ENCODE measurements around the gene TMEM44. TPM values are rescaled to one million over a fixed set of nuclear protein-coding genes. Genes with fewer than 3 reads are reported as not detected.

The TMEM44 gene
- total RNA-seq, 3 donors from 2014 or later (not counting 1 experiment from before 2014, with no cell fraction given), result 2.1 to 3.0 (median 2.8) TPM

GRCh38 chr3:194584320-194584776 lies 48.9 kb downstream of the TMEM44 start:
- ATAC-seq (no peak), DNase-seq (no peak)
- Mint-ChIP-seq H3K9me3 (no peaks in the 10 kb centered on the region), H3K36me3 (no peaks in the 10 kb centered on the region), H3K27ac (peak overlapping the region; percentile 95 to 97), H3K27me3 (ENCODE audit: low read depth in 2 of 2) (no peaks in the 10 kb centered on the region), H3K4me3 (peak overlapping the region; percentile 97), H3K4me1 (peaks cover 20 to 27% of the 10 kb centered on the region in 2 donors)
- TF ChIP-seq, protein P1, sequence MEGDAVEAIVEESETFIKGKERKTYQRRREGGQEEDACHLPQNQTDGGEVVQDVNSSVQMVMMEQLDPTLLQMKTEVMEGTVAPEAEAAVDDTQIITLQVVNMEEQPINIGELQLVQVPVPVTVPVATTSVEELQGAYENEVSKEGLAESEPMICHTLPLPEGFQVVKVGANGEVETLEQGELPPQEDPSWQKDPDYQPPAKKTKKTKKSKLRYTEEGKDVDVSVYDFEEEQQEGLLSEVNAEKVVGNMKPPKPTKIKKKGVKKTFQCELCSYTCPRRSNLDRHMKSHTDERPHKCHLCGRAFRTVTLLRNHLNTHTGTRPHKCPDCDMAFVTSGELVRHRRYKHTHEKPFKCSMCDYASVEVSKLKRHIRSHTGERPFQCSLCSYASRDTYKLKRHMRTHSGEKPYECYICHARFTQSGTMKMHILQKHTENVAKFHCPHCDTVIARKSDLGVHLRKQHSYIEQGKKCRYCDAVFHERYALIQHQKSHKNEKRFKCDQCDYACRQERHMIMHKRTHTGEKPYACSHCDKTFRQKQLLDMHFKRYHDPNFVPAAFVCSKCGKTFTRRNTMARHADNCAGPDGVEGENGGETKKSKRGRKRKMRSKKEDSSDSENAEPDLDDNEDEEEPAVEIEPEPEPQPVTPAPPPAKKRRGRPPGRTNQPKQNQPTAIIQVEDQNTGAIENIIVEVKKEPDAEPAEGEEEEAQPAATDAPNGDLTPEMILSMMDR (IDR thresholded peaks at IDR 0.05), result no peak
- peak overlapping the region; percentile 95 for H3K27ac ChIP-seq (ENCODE audit: low read length)
- H3K4me3 ChIP-seq (ENCODE audit: low read length), result peak overlapping the region; percentile 97
- WGBS (ENCODE audit: insufficient coverage), result 30% methylated on average over 7 of the region's 7 CpGs
- no peaks in the 10 kb centered on the region for H3K27me3 ChIP-seq (ENCODE audit: control insufficient read depth, insufficient read depth, low read length)
- H3K36me3 ChIP-seq (ENCODE audit: control insufficient read depth, insufficient read depth, low read length), result no peaks in the 10 kb centered on the region
- intact Hi-C loops (cut with micrococcal nuclease), result no loop called here
- peaks cover 16% of the 10 kb centered on the region for H3K4me1 ChIP-seq (ENCODE audit: control insufficient read depth, insufficient read depth, low read length)
- H3K9me3 ChIP-seq (ENCODE audit: control insufficient read depth, insufficient read depth, low read length), result peaks cover 2% of the 10 kb centered on the region

DNA sequence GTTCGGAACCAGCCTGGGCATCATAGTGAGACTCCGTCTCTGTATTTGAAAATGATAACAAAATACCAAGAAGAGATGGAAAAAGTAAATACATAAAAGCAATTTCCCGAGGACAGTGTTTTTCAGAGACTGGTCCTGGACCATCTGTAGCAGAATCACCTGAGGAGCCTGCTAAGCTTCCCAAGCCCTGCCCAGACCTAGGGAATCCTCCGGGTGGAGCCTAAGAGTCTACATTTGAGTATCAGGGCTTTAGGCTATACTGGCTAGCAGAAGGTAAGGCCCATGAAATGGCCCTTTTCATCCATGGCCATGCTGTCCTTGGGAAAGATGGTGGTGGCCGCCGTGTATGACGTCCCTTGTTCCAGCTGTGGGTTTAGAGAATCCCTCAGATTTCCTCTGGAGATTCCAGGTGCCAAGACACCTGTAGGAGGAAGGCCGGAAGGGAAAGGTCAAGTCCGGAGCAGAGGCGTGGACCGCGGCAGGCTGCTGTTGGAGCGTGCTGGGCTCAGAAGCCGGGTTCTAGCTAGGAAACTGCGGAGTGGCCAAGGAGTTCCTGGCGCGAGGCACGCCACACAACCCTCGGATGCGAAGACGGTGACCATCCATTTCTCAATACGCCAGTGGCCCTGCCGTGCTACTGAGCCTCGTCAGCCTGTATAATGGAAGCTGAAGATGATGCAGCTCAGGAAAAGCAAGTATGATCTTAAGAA lies 50.9 kb downstream of the TMEM44 start:
- Histone ChIP-seq H3K27me3 (ENCODE audit: control insufficient read depth, insufficient read depth, low read length) (no peaks in the 10 kb centered on the region), H3K36me3 (ENCODE audit: control insufficient read depth, insufficient read depth, low read length) (no peaks in the 10 kb centered on the region), H3K27ac (ENCODE audit: low read length) (no peak overlapping the region), H3K9me3 (ENCODE audit: control insufficient read depth, insufficient read depth, low read length) (peaks cover 2% of the 10 kb centered on the region), H3K4me3 (ENCODE audit: low read length) (no peak overlapping the region), H3K4me1 (ENCODE audit: control insufficient read depth, insufficient read depth, low read length) (peaks cover 16% of the 10 kb centered on the region)
- Mint-ChIP-seq H3K9me3 (no peaks in the 10 kb centered on the region), H3K27me3 (ENCODE audit: low read depth in 2 of 2) (peaks cover 0 to 3% of the 10 kb centered on the region in 2 donors), H3K4me3 (peak overlapping the region; percentile 72), H3K36me3 (no peaks in the 10 kb centered on the region), H3K4me1 (peaks cover 19 to 27% of the 10 kb centered on the region in 2 donors), H3K27ac (peak overlapping the region in 1 of 2 donors; percentile 59)
- intact Hi-C loops (cut with micrococcal nuclease), result loop anchor here (2.0 kb wide), 1 partner anchor 96 kb away; the partner anchor contains the start of gene ATP13A3
- TF ChIP-seq, protein P1 (IDR thresholded peaks at IDR 0.05), result no peak
- DNase-seq (no peak), ATAC-seq (no peak)
- WGBS (ENCODE audit: insufficient coverage), result 98% methylated on average over 24 of the region's 24 CpGs

- Histone ChIP-seq H3K4me3 (ENCODE audit: low read length) (no peak overlapping the region), H3K4me1 (ENCODE audit: control insufficient read depth, insufficient read depth, low read length) (peaks cover 9% of the 10 kb centered on the region), H3K9me3 (ENCODE audit: control insufficient read depth, insufficient read depth, low read length) (no peaks in the 10 kb centered on the region), H3K27ac (ENCODE audit: low read length) (no peak overlapping the region), H3K36me3 (ENCODE audit: control insufficient read depth, insufficient read depth, low read length) (no peaks in the 10 kb centered on the region), H3K27me3 (ENCODE audit: control insufficient read depth, insufficient read depth, low read length) (no peaks in the 10 kb centered on the region)
- H3K27me3 Mint-ChIP-seq (ENCODE audit: low read depth in 2 of 2), result peaks cover 6 to 14% of the 10 kb centered on the region in 2 donors
- no peak overlapping the region for H3K4me3 Mint-ChIP-seq
- 85% methylated on average over 8 of the region's 8 CpGs for WGBS (ENCODE audit: insufficient coverage)
- peaks cover 4% of the 10 kb centered on the region in 2 donors for H3K4me1 Mint-ChIP-seq
- intact Hi-C loops (cut with micrococcal nuclease), result loop anchor here (10.0 kb wide), 1 partner anchor 244 kb away; no protein-coding TSS in a partner anchor
- H3K36me3 Mint-ChIP-seq, result no peaks in the 10 kb centered on the region
- TF ChIP-seq, protein P1 (IDR thresholded peaks at IDR 0.05), result no peak
- DNase-seq (no peak), ATAC-seq (no peak)
- H3K9me3 Mint-ChIP-seq, result no peaks in the 10 kb centered on the region
- H3K27ac Mint-ChIP-seq, result no peak overlapping the region
Observed at GRCh38 chr3:194579091-194579606, 54.1 kb downstream of the TMEM44 start.
